Ascending aorta (tissue), 2 donors: ENCODE results near the gene GSC2. TPM values are rescaled to one million over a fixed set of nuclear protein-coding genes. Genes with fewer than 3 reads are reported as not detected.

Experiments used
- DNase-seq, 2 donors: peaks; one replicate each; pipeline ENCODE4 v3.0.0-alpha.2; 2019; ENCODE audit warnings: low spot score in 2 of 2
- H3K27ac ChIP-seq, 2 donors: fragments of 200-600 bp; sonication (generic); one replicate each; pipeline ENCODE4 v1.5.1; 2016 to 2017; ENCODE audit warnings: mild to moderate bottlenecking in 1 of 2
- H3K27me3 ChIP-seq: fragments of 200-600 bp; sonication (generic); one replicate; pipeline ENCODE4 v1.5.1; 2017
- H3K36me3 ChIP-seq, 2 donors: fragments of 200-600 bp; sonication (generic); one replicate each; pipeline ENCODE4 v1.5.1; 2016
- H3K4me1 ChIP-seq, 2 donors: fragments of 200-600 bp; sonication (generic); one replicate each; pipeline ENCODE4 v1.5.1; 2016 to 2017; ENCODE audit warnings: mild to moderate bottlenecking in 1 of 2
- H3K4me3 ChIP-seq, 2 donors: fragments of 200-600 bp; sonication (generic); one replicate each; pipeline ENCODE4 v1.5.1; 2016 to 2017; ENCODE audit warnings: mild to moderate bottlenecking in 1 of 2
- H3K9me3 ChIP-seq, 2 donors: fragments of 200-600 bp; sonication (generic); one replicate each; pipeline ENCODE4 v1.5.1; 2016
- CTCF ChIP-seq, 3 experiments: fragments of 200-600 bp in 2 of 3; fragments of 450-650 bp in 1 of 3; sonication (generic) in 2 of 3; IDR thresholded peaks; one replicate each; pipeline ENCODE4 v1.5.1; 2016 to 2019; ENCODE audit warnings: antibody characterized with exemption in 3 of 3, mild to moderate bottlenecking in 1 of 3, moderate library complexity in 1 of 3
- intact Hi-C: fragments of 100-400 bp; cut with DNase I; formaldehyde crosslinking; loops from one replicate; pipeline ENCODE4 v1.15.1; 2023
- total RNA-seq: library from RNA; depleted of rRNA; stranded (reverse); fragments of >200 nt; gene quantifications from one replicate; pipeline ENCODE4 v1.1.0, GENCODE V29; 2016

GSC2 gene
- total RNA-seq, 1 donor from 2014 or later: not detected

GRCh38 chr22:19132153-19132552 lies 17.9 kb downstream of the GSC2 start:
- DNase-seq: no peak
- Histone ChIP-seq H3K36me3 (peaks cover 42 to 55% of the 10 kb centered on the region in 2 donors), H3K9me3 (no peaks in the 10 kb centered on the region), H3K27ac (no peak overlapping the region), H3K27me3 (no peaks in the 10 kb centered on the region), H3K4me1 (no peaks in the 10 kb centered on the region), H3K4me3 (no peak overlapping the region)
- TF ChIP-seq CTCF (IDR thresholded peaks at IDR 0.05): no peak
- intact Hi-C loops: no loop called here

GRCh38 chr22:19131685-19132015 lies 18.4 kb downstream of the GSC2 start:
- DNase-seq: no peak
- intact Hi-C loops: no loop called here
- Histone ChIP-seq H3K27me3 (no peaks in the 10 kb centered on the region), H3K36me3 (peaks cover 37 to 50% of the 10 kb centered on the region in 2 donors), H3K4me1 (no peaks in the 10 kb centered on the region), H3K9me3 (no peaks in the 10 kb centered on the region), H3K27ac (no peak overlapping the region), H3K4me3 (no peak overlapping the region)
- TF ChIP-seq CTCF (IDR thresholded peaks at IDR 0.05): no peak

GRCh38 chr22:19130959-19131684 lies 19.0 kb downstream of the GSC2 start, which contains the start of gene TSSK2:
Gene TSSK2 (plus strand): TSS chr22:19131308. CDS start chr22:19131400, 92 bp downstream.
- no peak within 1 kb of the TSS for H3K27ac ChIP-seq
- no peaks in the 10 kb centered on the region for H3K27me3 ChIP-seq
- H3K36me3 ChIP-seq: peaks cover 32 to 44% of the 10 kb centered on the region in 2 donors
- no peak for DNase-seq
- intact Hi-C loops: no loop called here
- H3K4me3 ChIP-seq: no peak within 1 kb of the TSS
- no peak for TF ChIP-seq CTCF (IDR thresholded peaks at IDR 0.05)
- H3K9me3 ChIP-seq: no peaks in the 10 kb centered on the region
- H3K4me1 ChIP-seq: no peaks in the 10 kb centered on the region

GRCh38 chr22:19129871-19130270 lies 20.2 kb downstream of the GSC2 start:
- TF ChIP-seq CTCF (IDR thresholded peaks at IDR 0.05): no peak
- intact Hi-C loops: no loop called here
- Histone ChIP-seq H3K4me1 (no peaks in the 10 kb centered on the region), H3K27ac (no peak overlapping the region), H3K36me3 (peaks cover 24 to 33% of the 10 kb centered on the region in 2 donors), H3K9me3 (no peaks in the 10 kb centered on the region), H3K27me3 (no peaks in the 10 kb centered on the region), H3K4me3 (no peak overlapping the region)
- no peak for DNase-seq

GRCh38 chr22:19128946-19129727 lies 21.0 kb downstream of the GSC2 start:
- intact Hi-C loops: no loop called here
- TF ChIP-seq CTCF (IDR thresholded peaks at IDR 0.05): no peak
- peaks cover 17 to 26% of the 10 kb centered on the region in 2 donors for H3K36me3 ChIP-seq
- no peaks in the 10 kb centered on the region for H3K27me3 ChIP-seq
- no peaks in the 10 kb centered on the region for H3K9me3 ChIP-seq
- H3K4me3 ChIP-seq: no peak overlapping the region
- no peak overlapping the region for H3K27ac ChIP-seq
- no peaks in the 10 kb centered on the region for H3K4me1 ChIP-seq
- DNase-seq: no peak
